HepG2 (cell line): ENCODE measurements around the gene TLN1. TPM values are rescaled to one million over a fixed set of nuclear protein-coding genes. Genes with fewer than 3 reads are reported as not detected.

ENCODE experiments used
- ARNT ChIP-seq: fragments of 450-650 bp; IDR thresholded peaks from 2 replicates; pipeline ENCODE4 v1.6.1; 2017
- DZIP1 ChIP-seq: sonication (generic); formaldehyde crosslinking; IDR thresholded peaks from 2 replicates; pipeline ENCODE4 v1.5.0; 2020; ENCODE audit warnings: mild to moderate bottlenecking, missing genetic modification reagents
- FOXA1 ChIP-seq, 2 experiments: fragments of 450-650 bp in 1 of 2; sonication (generic) in 1 of 2; formaldehyde crosslinking in 1 of 2; IDR thresholded peaks; 2 replicates each; pipeline versions ENCODE4 v1.4.0 to v1.6.1; 2016 to 2020; ENCODE audit warnings: missing genetic modification reagents in 1 of 2
- GFI1 ChIP-seq: sonication (generic); formaldehyde crosslinking; IDR thresholded peaks from 2 replicates; pipeline ENCODE4 v1.5.0; 2020; ENCODE audit warnings: missing genetic modification reagents, mild to moderate bottlenecking, borderline replicate concordance
- MBD4 ChIP-seq: IDR thresholded peaks from 2 replicates; pipeline ENCODE4 v1.6.1; 2012; ENCODE audit warnings: low read length, inconsistent platforms, borderline replicate concordance
- MEIS2 ChIP-seq: sonication (generic); formaldehyde crosslinking; IDR thresholded peaks from 2 replicates; pipeline ENCODE4 v1.9.0; 2021; ENCODE audit warnings: mild to moderate bottlenecking, missing genetic modification reagents
- MTF2 ChIP-seq: sonication (generic); formaldehyde crosslinking; IDR thresholded peaks from 2 replicates; pipeline ENCODE4 v1.5.0; 2020; ENCODE audit warnings: missing genetic modification reagents, borderline replicate concordance
- NFE2L2 ChIP-seq: fragments of 150-350 bp; IDR thresholded peaks from 2 replicates; pipeline ENCODE4 v1.6.1; 2014; ENCODE audit warnings: low read length
- RFX5 ChIP-seq: IDR thresholded peaks from 2 replicates; pipeline ENCODE4 v1.6.1; 2011; ENCODE audit warnings: low read depth, low read length, improper control_type of control experiment
- SNAPC2 ChIP-seq: sonication (generic); formaldehyde crosslinking; IDR thresholded peaks from 2 replicates; pipeline ENCODE4 v1.8.1; 2022; ENCODE audit warnings: mild to moderate bottlenecking, missing genetic modification reagents
- SP1 ChIP-seq, 2 experiments: fragments of 450-650 bp in 1 of 2; sonication (generic) in 1 of 2; formaldehyde crosslinking in 1 of 2; IDR thresholded peaks; 2 replicates each; pipeline versions ENCODE4 v1.4.0 to v1.6.1; 2016 to 2020; ENCODE audit warnings: missing genetic modification reagents in 1 of 2
- SYNCRIP ChIP-seq: fragments of 200-400 bp; formaldehyde crosslinking; IDR thresholded peaks from 2 replicates; pipeline ENCODE4 v1.6.1; 2018; ENCODE audit warnings: mild to moderate bottlenecking, low read depth, low read length; ENCODE audit not compliant: insufficient read depth
- WIZ ChIP-seq: sonication (generic); formaldehyde crosslinking; IDR thresholded peaks from 2 replicates; pipeline ENCODE4 v1.5.1; 2020; ENCODE audit warnings: mild to moderate bottlenecking, missing genetic modification reagents
- ZFX ChIP-seq: sonication (generic); formaldehyde crosslinking; IDR thresholded peaks from 2 replicates; pipeline ENCODE4 v1.4.0; 2020; ENCODE audit warnings: mild to moderate bottlenecking, low read depth, missing genetic modification reagents, moderate library complexity
- ZNF33B ChIP-seq: sonication (generic); formaldehyde crosslinking; IDR thresholded peaks from 2 replicates; pipeline ENCODE4 v1.5.1; 2020; ENCODE audit warnings: mild to moderate bottlenecking, missing genetic modification reagents
- ZNF44 ChIP-seq: sonication (generic); formaldehyde crosslinking; IDR thresholded peaks from 2 replicates; pipeline ENCODE4 v1.5.1; 2020; ENCODE audit warnings: mild to moderate bottlenecking, missing genetic modification reagents
- ZNF556 ChIP-seq: sonication (generic); formaldehyde crosslinking; IDR thresholded peaks from 2 replicates; pipeline ENCODE4 v1.4.0; 2020; ENCODE audit warnings: mild to moderate bottlenecking, missing genetic modification reagents, borderline replicate concordance
- ZNF619 ChIP-seq: sonication (generic); formaldehyde crosslinking; IDR thresholded peaks from 2 replicates; pipeline ENCODE4 v1.4.0; 2020; ENCODE audit warnings: mild to moderate bottlenecking, missing genetic modification reagents
- ZNF782 ChIP-seq: sonication (generic); formaldehyde crosslinking; IDR thresholded peaks from 2 replicates; pipeline ENCODE4 v1.4.0; 2020; ENCODE audit warnings: missing genetic modification reagents, mild to moderate bottlenecking, borderline replicate concordance
- ZNF800 ChIP-seq: sonication (generic); formaldehyde crosslinking; IDR thresholded peaks from 2 replicates; pipeline ENCODE4 v1.4.0; 2020; ENCODE audit warnings: missing genetic modification reagents
- polyA plus RNA-seq, 8 experiments: library from polyadenylated mRNA; depleted of rRNA in 3 of 8; stranded (reverse) in 7 of 8; unstranded in 1 of 8; fragments of >200 nt; fragmentation: Illumina TruSeq in 4 of 8; extraction: Trizol in 4 of 8; gene quantifications; 2 replicates each; pipeline versions ENCODE4 v1.2.1 to v1.2.3, GENCODE V29; 2011 to 2016; ENCODE audit warnings: low read depth in 4 of 8, missing spikeins in 1 of 8, mixed read lengths in 1 of 8; ENCODE audit not compliant: insufficient read depth in 1 of 8
- total RNA-seq, 5 experiments: library from RNA; depleted of rRNA; stranded (reverse); fragments of >200 nt; fragmentation: Illumina TruSeq; extraction: Trizol; gene quantifications; 2 replicates each; pipeline ENCODE4 v1.2.3, GENCODE V29; 2016; ENCODE audit warnings: low read depth in 1 of 5
- TF ChIP-seq, protein P1 (sequence below): sonication (generic); formaldehyde crosslinking; conservative IDR thresholded peaks from 2 replicates; pipeline ENCODE4 v1.5.0; 2020; ENCODE audit warnings: missing genetic modification reagents
- TF ChIP-seq, protein P2 (sequence below): sonication (generic); formaldehyde crosslinking; IDR thresholded peaks from 2 replicates; pipeline ENCODE4 v1.5.1; 2020; ENCODE audit warnings: missing genetic modification reagents, mild to moderate bottlenecking, borderline replicate concordance

The TLN1 gene
- total and polyA plus RNA-seq, 2 of the 13 experiments (the other 11 are each of a cell fraction or from before 2014, with no cell fraction given): 35.2 to 51.8 TPM

GRCh38 chr9:35669331-35670145 lies 62.5 kb downstream of the TLN1 start (continued):
- TF ChIP-seq ZNF800 (CRISPR knock-in tag): no peak
- 0 out of 2 replicates have a peak, but pooled peaks have one; percentile 44 for TF ChIP-seq MEIS2 (CRISPR knock-in tag)
- 0 out of 2 replicates have a peak, but pooled peaks have one; percentile 47 for TF ChIP-seq SNAPC2 (CRISPR knock-in tag)
- no peak for TF ChIP-seq ARNT
- no peak for TF ChIP-seq MTF2 (CRISPR knock-in tag)
- TF ChIP-seq WIZ (CRISPR knock-in tag): no peak
- TF ChIP-seq FOXA1 (IDR thresholded peaks at IDR 0.05): no peak
- peak; percentile 49 for TF ChIP-seq FOXA1 (CRISPR knock-in tag; IDR thresholded peaks at IDR 0.05)
- peak; percentile 67; the same call in 1 of the 2 replicates for TF ChIP-seq GFI1 (CRISPR knock-in tag)
- no peak for TF ChIP-seq NFE2L2
- TF ChIP-seq SP1 (IDR thresholded peaks at IDR 0.05): no peak
- peak; percentile 26; the same call in 1 of the 2 replicates for TF ChIP-seq SP1 (CRISPR knock-in tag; IDR thresholded peaks at IDR 0.05)
- TF ChIP-seq ZNF782: no peak
- no peak for TF ChIP-seq RFX5
- TF ChIP-seq DZIP1: no peak
- no peak; the same call in 1 of the 2 replicates for TF ChIP-seq ZNF33B (CRISPR knock-in tag)
- TF ChIP-seq, protein P1, sequence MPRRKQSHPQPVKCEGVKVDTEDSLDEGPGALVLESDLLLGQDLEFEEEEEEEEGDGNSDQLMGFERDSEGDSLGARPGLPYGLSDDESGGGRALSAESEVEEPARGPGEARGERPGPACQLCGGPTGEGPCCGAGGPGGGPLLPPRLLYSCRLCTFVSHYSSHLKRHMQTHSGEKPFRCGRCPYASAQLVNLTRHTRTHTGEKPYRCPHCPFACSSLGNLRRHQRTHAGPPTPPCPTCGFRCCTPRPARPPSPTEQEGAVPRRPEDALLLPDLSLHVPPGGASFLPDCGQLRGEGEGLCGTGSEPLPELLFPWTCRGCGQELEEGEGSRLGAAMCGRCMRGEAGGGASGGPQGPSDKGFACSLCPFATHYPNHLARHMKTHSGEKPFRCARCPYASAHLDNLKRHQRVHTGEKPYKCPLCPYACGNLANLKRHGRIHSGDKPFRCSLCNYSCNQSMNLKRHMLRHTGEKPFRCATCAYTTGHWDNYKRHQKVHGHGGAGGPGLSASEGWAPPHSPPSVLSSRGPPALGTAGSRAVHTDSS: no peak
- no peak for TF ChIP-seq ZNF556 (CRISPR knock-in tag)
- no peak for TF ChIP-seq MBD4
- TF ChIP-seq ZNF44 (CRISPR knock-in tag): no peak
- TF ChIP-seq, protein P2, sequence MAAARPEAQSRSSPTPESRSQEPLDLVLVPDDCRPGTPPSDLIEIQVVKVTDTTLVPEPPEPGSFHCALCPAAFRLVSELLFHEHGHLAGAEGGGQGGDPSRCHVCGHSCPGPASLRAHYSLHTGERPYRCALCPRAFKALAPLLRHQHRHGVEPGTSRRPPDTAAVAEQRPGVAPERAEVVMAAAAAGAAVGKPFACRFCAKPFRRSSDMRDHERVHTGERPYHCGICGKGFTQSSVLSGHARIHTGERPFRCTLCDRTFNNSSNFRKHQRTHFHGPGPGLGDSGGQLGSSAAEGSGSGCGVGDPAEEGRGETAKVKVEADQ: no peak
- no peak for TF ChIP-seq ZFX (CRISPR knock-in tag)
- TF ChIP-seq SYNCRIP: no peak
- no peak for TF ChIP-seq ZNF619 (CRISPR knock-in tag)
